ENCODE measurements around the gene NPB.

DNA sequence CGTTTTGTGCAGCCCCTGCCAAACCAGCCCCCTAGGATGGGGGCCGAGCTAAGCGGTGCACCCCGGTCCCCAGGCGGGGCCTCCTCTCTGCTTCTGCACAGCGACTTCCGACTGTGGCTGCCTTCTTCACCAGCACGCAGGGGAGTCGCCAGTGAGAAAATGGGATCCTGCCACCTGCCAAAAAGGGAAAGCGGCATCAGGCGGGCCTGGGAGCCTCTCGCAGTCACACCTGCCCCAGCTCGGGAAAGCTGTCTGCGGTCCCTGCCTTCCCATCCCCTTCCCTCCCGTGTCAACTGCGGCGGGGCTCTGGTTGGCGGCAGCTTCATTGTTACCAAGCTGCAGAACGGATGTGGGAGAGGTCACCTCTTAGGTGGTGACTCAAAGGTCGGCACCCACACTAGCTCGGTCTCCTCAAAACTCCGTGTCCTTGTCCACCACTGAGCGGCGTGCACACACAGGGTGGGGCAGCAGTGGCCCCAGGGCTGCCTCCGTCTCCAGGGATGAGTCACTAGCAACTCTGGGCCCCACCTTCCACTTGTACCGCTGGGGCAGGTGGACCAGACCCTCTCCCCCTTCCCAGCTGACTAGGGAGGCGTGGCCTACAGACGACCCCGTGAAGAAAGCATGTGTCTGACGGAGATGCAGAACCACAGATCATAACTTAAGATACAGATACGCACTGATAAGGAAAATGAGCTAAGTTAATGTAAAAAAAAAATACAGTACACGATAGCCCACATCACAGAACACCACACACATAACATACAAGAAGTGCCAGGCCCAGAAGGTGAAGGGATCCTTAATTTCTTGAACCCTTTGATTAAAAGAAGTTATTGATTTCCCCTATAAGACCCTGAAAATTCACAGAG is 10.6 kb downstream of the NPB start:
- TF ChIP-seq POLR2A (IDR thresholded peaks at IDR 0.05; ENCODE audit: low read depth, low read length): no peak
- no peak for TF ChIP-seq POLR2AphosphoS5 (IDR thresholded peaks at IDR 0.05; ENCODE audit: low read depth, low read length)
